ENCODE results near the gene PPIC.

Gene PPIC

DNA sequence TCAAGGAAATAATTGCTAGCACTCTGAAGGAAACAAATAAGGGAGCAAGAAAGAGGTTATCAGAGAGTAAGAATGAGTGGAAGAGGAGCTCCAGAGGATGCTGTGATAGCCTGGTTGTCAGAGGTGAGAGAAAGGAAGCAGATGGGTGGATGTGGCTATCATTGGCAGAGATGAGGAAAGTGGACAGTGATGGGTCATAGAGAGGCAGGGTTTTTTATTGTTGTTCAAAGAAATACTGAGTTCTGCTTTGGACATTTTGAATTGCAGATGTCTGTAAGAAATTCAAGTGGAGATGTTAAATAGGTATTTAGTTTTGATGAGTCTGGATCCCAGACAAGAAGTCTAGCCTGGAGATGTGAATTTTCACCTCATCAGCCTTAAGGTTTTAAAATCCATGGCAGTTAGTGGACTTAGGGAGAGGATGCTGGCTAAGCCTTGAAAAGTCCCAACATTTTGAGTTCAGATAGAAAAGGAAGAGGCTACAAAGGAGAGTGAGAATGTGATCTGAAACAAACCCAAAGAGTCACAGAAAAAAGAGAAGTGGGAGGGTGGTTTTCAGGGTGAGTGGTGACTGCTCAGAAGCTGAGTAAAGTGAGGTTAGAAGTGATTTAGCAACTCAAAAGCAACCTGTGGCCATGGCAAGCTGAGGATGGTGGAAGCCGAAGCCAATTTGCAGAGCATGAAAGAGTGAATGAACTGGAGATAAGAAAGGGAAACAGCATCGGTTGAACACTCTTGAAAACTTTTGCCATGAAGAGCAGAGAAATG lies 50.4 kb downstream of the PPIC start:
- Histone ChIP-seq H3K4me2 (ENCODE audit: low read length) (no peak overlapping the region), H3K4me1 (ENCODE audit: insufficient read depth, low read length, severe bottlenecking) (no peaks in the 10 kb centered on the region), H3F3A (ENCODE audit: insufficient read depth, low read length) (no peaks in the 10 kb centered on the region), H3K9ac (ENCODE audit: low read length) (no peak overlapping the region), H3K9me3 (ENCODE audit: low read length) (no peaks in the 10 kb centered on the region), H3K27ac (ENCODE audit: low read depth, low read length, poor library complexity, severe bottlenecking) (no peak overlapping the region), H3K9me2 (ENCODE audit: low read depth, low read length) (no peaks in the 10 kb centered on the region), H4K20me1 (ENCODE audit: insufficient read depth, low read length) (no peaks in the 10 kb centered on the region), H2AFZ (ENCODE audit: low read length) (no peak overlapping the region), H3K4me3 (ENCODE audit: low read depth, low read length, poor library complexity, severe bottlenecking) (no peak overlapping the region), H3K36me3 (ENCODE audit: insufficient read depth, low read length) (no peaks in the 10 kb centered on the region), H3K27me3 (ENCODE audit: insufficient read depth, low read length) (no peaks in the 10 kb centered on the region), H3K79me2 (ENCODE audit: insufficient read depth, low read length) (no peaks in the 10 kb centered on the region)
- TF ChIP-seq EZH2 (IDR thresholded peaks at IDR 0.05; ENCODE audit: borderline replicate concordance, low read length) (no peak), CTCF (IDR thresholded peaks at IDR 0.05; ENCODE audit: low read length) (no peak)

GRCh38 chr5:122985006-122985700 lies 51.4 kb downstream of the PPIC start:
- Histone ChIP-seq H3K9ac (ENCODE audit: low read length) (no peak overlapping the region), H3K4me3 (ENCODE audit: low read depth, low read length, poor library complexity, severe bottlenecking) (no peak overlapping the region), H3K27ac (ENCODE audit: low read depth, low read length, poor library complexity, severe bottlenecking) (no peak overlapping the region), H4K20me1 (ENCODE audit: insufficient read depth, low read length) (no peaks in the 10 kb centered on the region), H3K4me2 (ENCODE audit: low read length) (no peak overlapping the region), H3K4me1 (ENCODE audit: insufficient read depth, low read length, severe bottlenecking) (no peaks in the 10 kb centered on the region), H2AFZ (ENCODE audit: low read length) (no peak overlapping the region), H3K36me3 (ENCODE audit: insufficient read depth, low read length) (no peaks in the 10 kb centered on the region), H3F3A (ENCODE audit: insufficient read depth, low read length) (no peaks in the 10 kb centered on the region), H3K9me2 (ENCODE audit: low read depth, low read length) (no peaks in the 10 kb centered on the region), H3K79me2 (ENCODE audit: insufficient read depth, low read length) (no peaks in the 10 kb centered on the region), H3K9me3 (ENCODE audit: low read length) (no peaks in the 10 kb centered on the region), H3K27me3 (ENCODE audit: insufficient read depth, low read length) (no peaks in the 10 kb centered on the region)
- TF ChIP-seq EZH2 (IDR thresholded peaks at IDR 0.05; ENCODE audit: borderline replicate concordance, low read length) (no peak), CTCF (IDR thresholded peaks at IDR 0.05; ENCODE audit: low read length) (no peak)

DNA sequence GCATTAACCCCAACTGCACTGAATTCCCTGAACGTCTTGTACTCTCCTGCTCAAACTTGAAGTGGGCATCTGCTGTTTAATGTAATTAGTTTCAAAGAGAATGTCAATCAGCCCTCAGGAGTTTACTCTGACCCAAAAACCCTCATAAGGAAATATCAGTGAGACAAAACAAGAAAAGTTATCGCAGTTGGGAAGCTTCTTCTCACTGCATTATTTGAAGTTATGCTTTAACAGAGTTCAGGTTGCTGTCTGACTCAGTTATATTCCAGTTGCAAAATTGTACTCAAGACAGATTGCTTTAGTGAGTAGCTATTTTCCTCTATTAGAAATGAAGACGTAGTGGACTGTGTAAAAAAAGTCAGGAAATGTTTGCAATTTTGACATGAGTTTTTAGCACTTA lies 52.1 kb downstream of the PPIC start:
- Histone ChIP-seq H3F3A (ENCODE audit: insufficient read depth, low read length) (no peaks in the 10 kb centered on the region), H2AFZ (ENCODE audit: low read length) (no peak overlapping the region), H4K20me1 (ENCODE audit: insufficient read depth, low read length) (no peaks in the 10 kb centered on the region), H3K4me2 (ENCODE audit: low read length) (no peak overlapping the region), H3K27ac (ENCODE audit: low read depth, low read length, poor library complexity, severe bottlenecking) (no peak overlapping the region), H3K36me3 (ENCODE audit: insufficient read depth, low read length) (no peaks in the 10 kb centered on the region), H3K4me3 (ENCODE audit: low read depth, low read length, poor library complexity, severe bottlenecking) (no peak overlapping the region), H3K9me2 (ENCODE audit: low read depth, low read length) (no peaks in the 10 kb centered on the region), H3K9ac (ENCODE audit: low read length) (no peak overlapping the region), H3K27me3 (ENCODE audit: insufficient read depth, low read length) (no peaks in the 10 kb centered on the region), H3K79me2 (ENCODE audit: insufficient read depth, low read length) (no peaks in the 10 kb centered on the region), H3K9me3 (ENCODE audit: low read length) (no peaks in the 10 kb centered on the region), H3K4me1 (ENCODE audit: insufficient read depth, low read length, severe bottlenecking) (no peaks in the 10 kb centered on the region)
- TF ChIP-seq CTCF (IDR thresholded peaks at IDR 0.05; ENCODE audit: low read length): no peak

Data from OCI-LY1 (cell line).